ENCODE data around the gene MCRIP2.

- TF ChIP-seq CTCF (conservative IDR thresholded peaks at IDR 0.05; ENCODE audit: low read length) (no peak), EZH2phosphoT487 (IDR thresholded peaks at IDR 0.05; ENCODE audit: borderline replicate concordance) (no peak)
These were observed 39.5 kb downstream of the MCRIP2 start for GRCh38 chr16:680967-681745.

Data from Loucy (cell line).